ENCODE results near the gene SPECC1.

- TF ChIP-seq CTCF (IDR thresholded peaks at IDR 0.05), result no peak
- no peak for TF ChIP-seq EP300 (IDR thresholded peaks at IDR 0.05)
- no peak for TF ChIP-seq POLR2A (IDR thresholded peaks at IDR 0.05)
These were observed 207.1 kb downstream of the SPECC1 start for GRCh38 chr17:20216154-20216815.

Measured in sigmoid colon (tissue), 4 donors.